GM21528 (cell line): ENCODE results near the gene JAZF1.
"Not testable (repeated sequence)": the region's sequence is repeated elsewhere in the genome, so short reads cannot be mapped to it uniquely, and the experiment has no call there.

Experiments
- ATAC-seq: cut with Tn5 transposase; IDR thresholded peaks from one replicate; pipeline ENCODE4 v1.9.1; 2021; ENCODE audit warnings: mild to moderate bottlenecking, moderate library complexity; ENCODE audit not compliant: unreplicated experiment, low FRiP score

The JAZF1 gene

DNA sequence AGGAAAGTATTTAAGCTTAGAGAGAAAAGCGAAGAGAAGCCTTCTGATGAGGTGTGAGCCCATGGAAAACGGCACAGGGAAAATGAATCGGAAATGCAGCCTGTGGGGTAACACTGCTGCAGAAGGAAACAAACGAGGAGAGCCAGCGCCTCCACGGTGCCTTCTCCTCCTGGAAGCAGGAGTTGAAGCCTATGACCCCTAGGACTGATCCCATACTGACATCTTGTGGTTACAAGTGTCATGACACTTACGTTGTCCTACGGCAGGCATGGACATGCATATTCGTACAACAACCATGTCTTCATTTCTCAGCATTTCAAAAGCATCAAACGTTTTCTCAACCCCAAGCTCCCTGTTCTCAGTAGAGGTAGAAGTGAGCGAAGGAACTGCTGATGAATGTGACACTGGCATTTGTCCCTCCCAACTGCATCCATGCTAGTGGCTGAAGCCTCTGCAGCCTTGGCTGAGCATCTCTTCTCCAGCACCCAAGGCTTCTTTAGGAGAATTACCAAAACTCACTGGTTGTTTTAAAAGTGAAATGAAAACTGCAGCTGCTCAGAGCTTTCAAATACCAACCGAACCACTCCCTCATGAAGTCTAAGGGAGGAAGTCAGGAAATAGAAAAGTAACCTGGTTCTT lies 160.2 kb downstream of the JAZF1 start:
- ATAC-seq: no peak

DNA sequence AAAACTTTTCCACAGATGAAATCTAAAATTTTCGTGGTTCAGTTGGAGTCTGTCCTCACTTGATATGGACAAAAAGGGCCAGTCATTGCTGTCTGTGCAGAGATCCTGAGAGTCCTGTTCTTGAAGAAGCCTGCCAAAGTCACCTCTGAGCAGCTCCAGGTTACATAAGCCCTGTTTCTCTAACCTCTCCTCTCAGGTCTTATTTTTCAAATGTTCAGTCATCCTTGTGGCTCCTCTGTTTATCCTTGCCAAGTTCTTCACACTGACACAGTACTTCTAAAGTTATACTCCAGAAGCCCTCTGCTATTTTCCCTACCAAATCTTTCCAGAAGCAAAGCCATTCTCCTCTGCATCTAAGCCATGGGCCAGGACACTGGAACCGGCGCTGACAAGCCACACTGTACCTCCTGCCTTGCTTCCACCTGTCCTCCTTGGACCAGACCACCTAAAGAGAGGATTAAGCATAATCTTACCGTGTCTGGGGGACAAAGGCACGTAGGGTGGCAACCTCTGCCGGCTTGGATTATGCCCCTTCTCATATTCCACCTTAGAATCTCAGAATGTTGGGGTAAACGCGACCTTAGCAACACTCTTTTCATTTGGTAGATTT lies 161.6 kb downstream of the JAZF1 start:
- ATAC-seq: no peak

DNA sequence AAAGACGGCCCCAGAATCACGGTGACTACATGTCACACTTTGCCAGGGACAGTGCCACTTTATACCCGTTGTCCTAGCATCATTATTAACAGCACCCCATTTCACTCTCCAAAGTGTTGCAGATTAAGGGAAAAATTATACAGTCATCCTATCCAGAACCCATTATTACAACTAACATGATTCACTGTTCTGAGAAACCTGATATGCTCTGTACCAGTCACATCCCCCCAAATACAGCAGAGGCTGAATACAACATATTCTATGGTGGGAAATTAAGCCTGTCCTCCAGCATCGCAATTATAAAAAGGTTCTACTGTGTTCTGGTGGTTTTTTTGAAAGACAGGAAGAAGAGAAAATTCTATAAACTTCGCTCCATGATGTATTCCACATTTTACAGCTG lies 162.1 kb downstream of the JAZF1 start:
- no peak for ATAC-seq

DNA sequence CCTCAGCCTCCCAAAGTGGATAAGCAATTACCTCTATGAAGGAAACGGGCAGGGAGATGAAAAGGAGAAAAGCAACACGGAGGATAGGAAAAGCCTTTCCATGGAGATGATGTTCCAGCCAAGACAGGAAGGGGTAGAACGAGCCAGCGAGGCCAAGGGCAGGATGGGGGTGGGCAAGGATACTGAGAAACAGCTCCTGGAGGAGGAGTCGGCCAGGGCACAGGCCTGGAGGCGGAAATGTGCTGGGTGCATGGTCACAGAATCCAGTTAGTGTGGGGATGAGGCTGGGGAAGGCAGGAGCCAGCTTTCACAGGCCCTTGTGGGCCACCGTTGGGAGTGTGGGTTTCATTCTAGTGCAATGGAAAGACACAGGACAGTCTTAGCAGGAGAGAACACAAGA lies 162.6 kb downstream of the JAZF1 start:
- ATAC-seq: no peak

DNA sequence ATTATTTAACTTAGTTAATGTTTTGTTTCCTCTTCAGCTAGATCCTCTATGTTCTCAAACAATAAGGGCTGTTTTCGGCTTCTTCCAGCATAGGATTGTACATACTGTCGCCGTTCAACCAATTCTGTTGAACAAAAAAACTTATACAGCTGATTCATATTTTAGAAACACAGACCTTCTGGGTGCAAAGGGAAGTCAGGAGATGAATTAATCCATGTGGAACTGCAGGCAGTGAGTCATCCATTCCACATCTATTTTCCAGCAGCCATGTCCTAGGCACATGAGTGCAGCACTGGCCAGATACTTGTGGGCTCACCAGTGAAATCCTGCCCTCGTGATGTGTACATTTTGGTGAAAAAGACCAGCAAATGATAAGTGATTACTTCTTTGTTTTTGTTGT lies 163.2 kb downstream of the JAZF1 start:
- ATAC-seq: no peak

DNA sequence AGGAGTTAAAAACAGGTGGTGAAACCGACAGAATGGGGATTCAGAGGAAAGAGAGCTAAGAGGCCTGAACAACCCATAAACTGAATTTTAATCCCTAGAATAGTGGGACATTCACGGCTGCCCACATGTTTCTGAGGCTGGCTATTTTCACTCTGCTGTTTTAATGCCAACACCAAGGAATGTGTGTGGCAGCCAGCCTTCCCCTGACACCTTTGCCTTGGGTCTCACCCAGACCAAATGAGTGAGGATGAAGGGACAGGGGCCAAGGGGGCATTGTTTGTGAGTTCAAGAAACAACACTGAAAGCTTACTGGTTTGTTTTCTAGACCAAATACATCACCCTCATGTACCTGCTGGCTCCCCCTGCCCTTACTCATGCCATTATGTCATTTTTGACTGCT lies 164.3 kb downstream of the JAZF1 start:
- no peak for ATAC-seq

DNA sequence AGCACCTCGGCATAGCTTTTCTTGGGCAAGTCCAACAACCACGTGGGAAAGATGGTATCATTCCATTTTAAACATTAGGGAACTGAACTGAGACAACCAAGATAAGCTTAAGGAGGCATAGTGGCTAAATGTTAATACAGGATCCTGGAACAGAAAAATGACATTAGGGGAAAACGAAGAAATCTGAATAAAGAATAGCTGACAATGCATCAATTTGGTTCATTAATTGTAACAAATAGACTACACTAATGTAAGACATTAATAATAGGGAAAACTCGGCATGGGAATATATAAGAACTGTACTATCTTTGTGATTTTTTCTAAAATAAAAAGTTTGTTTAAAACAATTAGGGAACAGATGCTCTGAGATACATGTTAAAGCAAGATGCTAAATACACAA lies 165.4 kb downstream of the JAZF1 start:
- ATAC-seq: no peak

DNA sequence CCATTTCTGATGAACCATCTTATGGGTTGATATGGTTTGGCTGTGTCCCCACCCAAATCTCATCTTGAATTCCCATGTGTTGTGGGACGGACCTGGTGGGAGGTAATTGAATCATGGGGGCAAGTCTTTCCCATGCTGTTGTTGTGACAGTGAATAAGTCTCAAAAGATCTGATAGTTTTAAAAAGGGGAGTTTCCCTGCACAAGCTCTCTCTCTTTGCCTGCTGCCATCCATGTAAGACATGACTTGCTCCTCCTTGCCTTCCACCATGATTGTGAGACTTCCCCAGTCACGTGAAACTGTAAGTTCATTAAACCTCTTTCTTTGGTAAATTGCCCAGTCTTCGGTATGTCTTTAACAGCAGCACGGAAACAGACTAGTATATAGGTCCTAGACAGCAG lies 166.3 kb downstream of the JAZF1 start:
- not testable (repeated sequence) for ATAC-seq

DNA sequence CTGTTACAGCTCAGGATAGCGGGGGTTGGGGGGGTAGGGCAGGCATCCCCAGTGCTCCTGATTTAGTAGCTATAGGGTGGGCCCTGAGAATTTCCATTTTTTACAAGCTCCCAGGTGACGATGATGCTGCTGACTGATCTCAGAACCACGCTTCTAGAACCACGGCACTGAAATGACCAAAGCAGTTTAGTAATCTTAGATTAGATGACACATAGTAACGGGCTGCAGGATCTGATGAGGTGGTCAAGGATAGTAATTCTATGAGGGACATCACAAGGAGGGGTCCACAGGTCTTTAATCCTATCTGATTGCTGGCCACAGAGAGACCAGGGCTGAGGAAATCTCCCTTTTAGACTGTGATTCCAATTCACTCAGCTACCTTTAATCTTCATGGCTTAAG lies 167.2 kb downstream of the JAZF1 start:
- no peak for ATAC-seq

DNA sequence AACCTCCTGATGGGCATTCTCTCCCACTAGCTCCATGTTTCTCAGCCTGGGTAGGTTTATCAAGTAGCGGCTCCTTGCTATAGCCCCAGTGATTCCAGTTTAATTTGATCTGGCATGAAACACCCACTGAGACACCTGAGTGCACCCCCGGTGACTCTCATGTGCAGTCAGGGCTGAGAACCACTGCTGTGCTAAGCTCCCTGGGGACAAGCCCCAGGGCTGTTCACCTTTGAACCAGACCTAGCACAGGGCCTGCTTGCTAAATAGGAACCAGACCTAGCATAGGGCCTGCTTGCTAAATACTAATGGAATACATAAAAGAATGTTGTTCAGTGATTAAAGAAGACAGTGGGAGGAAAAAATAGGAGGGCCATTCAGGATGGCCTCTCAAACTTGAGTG lies 167.6 kb downstream of the JAZF1 start:
- no peak for ATAC-seq

DNA sequence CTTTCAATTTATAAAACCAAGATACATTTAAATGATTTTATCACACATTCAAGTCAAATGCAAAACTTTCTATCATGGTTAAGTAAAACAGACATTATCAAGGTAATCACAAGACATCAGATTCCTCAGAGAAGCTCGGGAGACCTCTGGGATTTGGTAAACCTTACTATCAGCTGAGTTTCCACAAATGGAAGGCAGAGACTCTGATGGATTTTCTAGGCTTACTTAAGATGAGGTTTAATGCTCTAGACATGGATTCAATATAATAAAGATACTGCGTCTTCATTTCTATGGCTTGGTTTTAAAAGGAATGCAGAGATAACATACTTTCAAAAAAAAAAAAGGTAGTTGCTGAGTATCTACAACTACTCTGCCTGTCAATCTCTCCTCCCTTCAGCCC lies 171.7 kb downstream of the JAZF1 start:
- ATAC-seq: no peak

DNA sequence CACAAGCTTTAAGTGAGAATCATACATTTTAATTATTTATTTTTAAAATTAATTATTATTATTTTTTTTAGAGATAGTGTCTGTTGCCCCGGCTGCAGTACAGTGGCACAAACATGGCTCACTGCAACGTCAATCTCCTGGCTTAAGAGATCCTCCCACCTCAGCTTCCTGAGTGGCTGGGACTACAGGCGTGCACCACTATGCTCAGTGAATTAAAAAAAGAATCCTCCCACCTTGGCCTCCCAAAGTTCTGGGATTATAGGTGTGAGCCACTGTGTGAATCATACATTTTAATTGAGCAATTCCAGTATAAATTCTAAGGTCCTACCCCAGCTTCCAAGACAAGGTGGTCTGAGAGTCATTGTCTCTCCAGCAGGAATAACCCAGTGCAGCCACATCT lies 172.4 kb downstream of the JAZF1 start:
- ATAC-seq: no peak

DNA sequence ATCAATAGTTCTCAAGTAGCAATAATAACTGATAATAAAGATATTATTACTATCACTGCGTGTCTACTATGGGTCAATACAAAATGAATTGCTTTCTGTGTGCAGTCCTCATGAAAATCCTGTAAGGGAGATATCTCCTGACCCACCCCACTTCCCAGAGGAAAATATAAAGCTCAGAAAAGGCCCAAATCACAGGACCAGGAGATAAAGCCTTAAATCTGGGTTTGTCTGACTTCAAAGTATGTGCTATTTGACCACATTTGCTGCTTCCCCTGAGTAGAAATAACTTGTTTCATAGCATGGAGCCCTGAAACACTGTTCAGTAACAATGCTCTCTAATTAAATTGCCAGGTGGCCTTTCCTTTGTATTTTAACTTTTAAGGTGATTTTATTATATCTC lies 174.1 kb downstream of the JAZF1 start:
- ATAC-seq: no peak

DNA sequence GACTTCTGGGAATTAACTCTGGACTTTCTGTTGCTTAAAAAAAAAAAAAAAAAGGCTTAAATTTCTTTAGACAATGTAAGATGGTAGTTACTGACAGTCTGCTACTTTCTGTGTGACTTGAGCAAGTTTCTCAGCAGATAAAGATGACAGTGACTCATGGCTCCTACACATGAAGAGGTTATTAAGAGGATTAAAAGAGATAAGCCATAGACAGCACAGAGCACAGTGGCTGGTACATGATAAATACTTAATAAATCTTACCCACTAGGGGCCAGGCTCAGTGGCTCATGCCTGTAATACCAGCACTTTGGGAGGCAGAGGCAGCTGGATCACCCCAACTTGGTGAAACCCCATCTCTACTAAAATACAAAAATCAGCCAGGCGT lies 174.8 kb downstream of the JAZF1 start:
- no peak for ATAC-seq

DNA sequence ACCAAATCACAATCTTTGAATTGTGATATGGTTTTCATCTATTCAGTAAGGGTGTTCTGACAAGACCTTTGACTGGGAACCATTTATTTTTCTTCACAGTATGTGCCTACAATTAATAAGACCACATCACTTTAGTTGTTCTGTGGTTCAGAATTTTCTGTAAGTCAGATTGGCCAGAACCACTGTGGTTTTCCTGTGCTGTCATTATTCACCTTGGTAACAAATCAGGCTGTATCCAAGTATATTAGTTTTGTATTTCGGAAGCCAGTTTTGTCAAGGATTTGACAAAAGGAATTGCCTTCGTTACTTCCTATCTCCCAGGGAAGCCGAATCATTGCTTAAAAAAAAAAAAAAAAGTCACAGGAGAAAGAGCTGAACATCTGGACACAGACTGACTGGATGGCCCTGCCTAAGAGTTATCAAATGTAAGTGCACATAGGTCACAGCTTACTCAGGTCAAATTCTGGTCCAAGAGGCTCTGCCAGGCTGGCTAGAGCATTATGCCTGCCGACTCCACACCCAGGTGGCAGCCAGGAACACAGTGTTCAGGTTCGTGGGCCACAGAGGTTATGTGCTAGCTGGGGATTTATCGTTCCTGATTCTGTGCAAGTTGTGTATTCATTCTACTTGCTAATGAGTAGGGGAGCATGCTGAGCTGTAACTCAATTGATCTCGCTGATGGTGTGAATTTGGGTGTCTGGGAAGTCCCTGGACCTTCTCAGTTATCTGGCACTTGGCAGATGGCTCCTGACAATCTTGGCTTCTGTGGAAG lies 175.3 kb downstream of the JAZF1 start:
- no peak for ATAC-seq

DNA sequence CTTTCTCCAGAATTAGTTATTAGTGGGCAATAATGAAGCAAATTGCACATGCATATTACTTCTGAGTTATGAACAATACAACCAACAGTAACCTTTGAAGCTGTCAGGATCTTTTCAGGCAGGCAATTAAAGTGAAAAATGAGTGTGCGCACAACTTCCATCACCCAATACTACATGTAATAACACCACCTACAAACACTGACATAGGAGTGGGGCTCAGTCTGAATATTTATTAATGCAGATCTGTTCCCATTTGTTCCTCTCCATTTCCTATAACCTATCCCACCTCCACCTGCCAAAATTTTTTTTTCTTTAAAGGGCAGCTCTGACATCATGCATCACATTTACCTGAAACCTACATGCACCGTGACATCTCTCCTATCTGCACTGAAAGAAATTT lies 177.2 kb downstream of the JAZF1 start:
- ATAC-seq: no peak

DNA sequence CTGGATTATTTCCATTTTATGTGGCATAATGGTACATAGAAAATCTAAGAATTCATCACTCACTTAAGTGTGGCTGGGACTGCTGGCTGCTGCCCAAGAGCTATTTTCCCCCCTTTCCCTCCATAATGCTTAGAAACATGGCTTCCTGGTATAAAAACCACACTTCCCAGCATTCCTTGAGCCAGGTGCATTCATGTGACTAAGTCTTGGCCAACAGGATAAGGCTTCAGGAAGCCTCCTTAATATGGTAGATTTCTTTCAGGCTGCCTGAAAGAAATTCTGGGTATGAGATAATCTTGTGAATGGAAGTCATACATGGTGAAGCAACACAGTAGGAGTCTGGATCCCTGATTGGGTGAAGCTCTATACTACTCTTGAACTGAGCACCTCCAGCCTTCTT lies 178.0 kb downstream of the JAZF1 start:
- no peak for ATAC-seq

DNA sequence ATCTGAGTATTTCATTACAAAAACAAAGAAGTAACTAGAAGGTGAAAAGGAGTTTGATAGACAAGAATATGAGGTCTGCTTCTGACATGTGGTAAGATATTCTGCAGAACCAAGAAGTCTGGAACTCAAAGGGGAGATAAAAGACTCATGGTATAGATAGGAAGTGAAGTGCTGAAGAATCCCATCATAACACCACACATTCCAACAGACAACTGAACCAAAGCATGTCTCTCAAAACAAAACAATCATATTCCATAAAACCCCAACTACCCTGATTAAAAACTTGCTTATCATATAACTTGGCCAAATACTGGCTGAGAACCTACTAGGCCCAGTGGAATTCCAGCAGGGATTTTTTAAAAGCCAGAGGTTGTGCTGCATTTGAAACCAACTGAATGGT lies 178.7 kb downstream of the JAZF1 start:
- ATAC-seq: no peak

DNA sequence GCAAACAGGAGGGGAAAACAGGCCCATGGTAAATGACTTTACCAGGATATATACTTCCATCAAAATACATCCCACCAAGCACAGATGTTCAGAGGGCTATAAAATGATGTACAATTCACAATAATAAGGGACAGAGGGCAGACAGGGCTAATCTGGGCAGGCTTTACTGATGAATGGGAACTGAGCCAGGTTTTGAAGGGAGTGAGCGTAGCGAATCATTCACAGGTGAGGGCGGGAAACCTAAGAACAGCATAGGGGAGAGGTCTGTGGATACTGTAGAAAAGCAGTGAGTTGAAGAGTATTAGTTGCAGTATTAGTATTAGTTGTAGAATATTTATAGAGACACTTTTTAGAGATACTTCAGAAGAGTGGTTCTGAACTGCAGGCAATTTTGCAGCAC lies 180.8 kb downstream of the JAZF1 start:
- no peak for ATAC-seq

DNA sequence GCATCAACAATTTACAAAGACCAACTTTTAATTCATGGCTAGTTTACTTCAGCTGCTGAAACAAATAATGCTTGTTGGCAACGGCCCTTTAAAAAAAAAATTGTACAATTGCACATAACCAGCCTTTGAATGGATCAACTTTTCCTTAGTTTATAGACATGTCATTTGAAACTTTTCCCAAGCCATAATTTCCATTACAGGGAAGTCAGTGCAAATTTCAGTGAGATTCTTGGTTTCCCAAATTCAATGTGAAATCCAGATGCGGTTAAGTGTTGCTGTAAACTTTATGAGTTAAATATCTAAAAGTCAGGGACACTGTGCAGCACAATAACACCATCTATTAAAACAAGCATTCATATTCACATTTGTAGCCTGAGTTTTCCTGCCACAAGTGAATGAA lies 182.2 kb downstream of the JAZF1 start:
- no peak for ATAC-seq

DNA sequence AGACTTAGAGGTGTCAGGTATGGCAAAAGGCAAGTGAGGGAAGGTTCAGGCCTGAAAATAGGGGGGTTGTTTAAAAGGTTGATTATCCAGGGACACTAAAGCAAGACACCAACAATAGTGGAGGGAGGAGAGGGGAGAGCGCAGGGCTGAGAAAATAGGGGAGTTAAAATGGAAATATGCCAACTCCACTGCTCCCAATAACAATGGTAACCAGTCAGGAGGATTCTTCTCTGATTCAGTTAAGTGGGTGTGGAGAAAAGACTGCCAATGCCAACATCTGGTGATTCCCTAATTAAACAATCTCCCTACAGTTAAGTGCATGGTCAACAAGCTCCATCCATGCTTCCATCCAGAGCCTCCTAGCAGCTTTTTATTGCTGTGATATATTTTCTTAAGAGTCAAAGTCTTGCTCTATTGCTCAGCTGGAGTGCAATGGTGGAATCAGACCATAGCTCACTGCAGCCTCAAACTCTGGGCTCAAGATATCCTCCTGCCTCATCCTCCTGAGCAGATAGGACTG lies 183.3 kb downstream of the JAZF1 start:
- no peak for ATAC-seq

DNA sequence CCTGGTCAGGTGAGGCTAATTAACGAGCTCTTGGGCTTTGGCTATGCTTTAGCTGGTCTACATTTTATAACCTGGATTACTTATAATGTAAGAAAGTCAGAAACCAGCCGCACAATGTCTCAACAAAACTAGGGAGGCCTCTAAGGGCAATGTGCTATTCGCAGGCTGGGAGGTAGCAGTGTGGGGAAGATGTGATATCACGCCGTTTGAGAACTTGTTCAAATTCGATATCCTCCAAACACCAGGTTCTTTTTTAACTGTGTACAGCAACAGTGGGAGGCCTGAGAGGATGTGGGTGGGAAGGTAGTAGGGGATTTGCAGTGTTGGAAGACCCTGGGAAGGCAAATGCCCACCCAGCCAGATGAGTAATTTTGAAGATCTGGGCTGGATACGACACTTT lies 184.5 kb downstream of the JAZF1 start:
- no peak for ATAC-seq
